Measurements from ENCODE around the gene TET3. TPM values are rescaled to one million over a fixed set of nuclear protein-coding genes. Genes with fewer than 3 reads are reported as not detected.

The TET3 gene
- total and polyA plus RNA-seq, 2 of the 4 experiments (the other 2 are of a cell fraction): 1.6 to 1.8 TPM

DNA sequence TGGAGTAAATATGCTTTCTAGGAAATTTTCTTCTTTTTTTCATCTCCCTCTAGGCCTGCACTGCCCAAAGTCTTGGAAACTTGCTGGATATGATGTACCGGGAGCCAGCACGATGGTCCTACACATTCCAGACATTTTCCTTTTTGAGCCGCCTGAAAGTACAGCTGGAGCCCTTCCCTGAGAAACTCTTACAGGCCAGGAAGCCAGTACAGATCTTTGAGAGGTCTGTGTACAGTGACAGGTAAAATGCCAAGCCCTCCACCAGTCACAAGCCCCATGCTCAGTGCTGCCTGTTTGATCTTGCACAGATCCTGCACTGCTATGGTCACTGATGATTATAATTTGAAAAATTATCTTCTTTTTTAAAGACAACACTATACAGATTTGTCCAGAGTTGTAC lies 38.0 kb upstream of the TET3 start:
- Histone ChIP-seq H3K27me3 (ENCODE audit: control insufficient read depth, insufficient read depth, low read length) (no peaks in the 10 kb centered on the region), H3K23ac (ENCODE audit: low read depth, low read length) (no peak overlapping the region), H3K4ac (ENCODE audit: low read depth, low read length) (no peak overlapping the region), H3K18ac (ENCODE audit: low read depth, low read length) (no peak overlapping the region), H2BK5ac (ENCODE audit: low read depth, low read length, poor library complexity, severe bottlenecking) (no peak overlapping the region), H2BK15ac (ENCODE audit: low read depth, low read length) (no peak overlapping the region), H2BK20ac (ENCODE audit: low read depth, low read length) (no peak overlapping the region), H3K79me1 (ENCODE audit: low read depth in 1 of 2, low read length in 2 of 2) (peaks cover 30 to 61% of the 10 kb centered on the region in 2 experiments), H3K9ac (ENCODE audit: low read depth, low read length) (no peak overlapping the region), H2BK120ac (ENCODE audit: low read depth, low read length) (no peak overlapping the region), H2AK9ac (replicated peaks; ENCODE audit: low read depth, low read length, poor library complexity) (no peak overlapping the region), H3K14ac (replicated peaks; ENCODE audit: low read depth, low read length) (no peak overlapping the region), H3K9me3 (ENCODE audit: control insufficient read depth, insufficient read depth, low read length) (no peaks in the 10 kb centered on the region), H3K4me3 (ENCODE audit: insufficient read depth, low read depth, low read length) (no peak overlapping the region), H3K56ac (ENCODE audit: extremely low read depth, insufficient read depth, low read length) (no peak overlapping the region), H4K91ac (ENCODE audit: insufficient read depth, low read depth, low read length) (no peak overlapping the region), H2AK5ac (ENCODE audit: low read depth, low read length) (no peak overlapping the region), H3K4me1 (ENCODE audit: control insufficient read depth, insufficient read depth, low read length) (no peaks in the 10 kb centered on the region), H4K20me1 (ENCODE audit: insufficient read depth, low read length) (peaks cover 58% of the 10 kb centered on the region), H3K27ac (ENCODE audit: insufficient read depth, low read length) (no peak overlapping the region), H3K4me2 (ENCODE audit: low read depth, low read length) (no peak overlapping the region), H4K5ac (ENCODE audit: low read depth, low read length) (no peak overlapping the region), H2AFZ (replicated peaks; ENCODE audit: low read length, poor library complexity) (no peak overlapping the region), H3K9me1 (ENCODE audit: insufficient read depth, low read length) (peaks cover 11% of the 10 kb centered on the region), H3K36me3 (ENCODE audit: control insufficient read depth, insufficient read depth, low read length) (peaks cover 39% of the 10 kb centered on the region), H4K8ac (ENCODE audit: low read depth in 2 of 2, low read length in 2 of 2) (no peak overlapping the region)
- BruUV-seq (replicated peaks): no TSS peak
- TF ChIP-seq MAFK (IDR thresholded peaks at IDR 0.05; ENCODE audit: low read depth, low read length) (no peak), MAZ (IDR thresholded peaks at IDR 0.05; ENCODE audit: borderline replicate concordance, low read depth, low read length) (no peak), RCOR1 (IDR thresholded peaks at IDR 0.05; ENCODE audit: insufficient replicate concordance, low read length) (no peak), CHD1 (IDR thresholded peaks at IDR 0.05; ENCODE audit: low read depth, low read length) (no peak), RFX5 (IDR thresholded peaks at IDR 0.05; ENCODE audit: low read depth, low read length) (no peak), RAD21 (IDR thresholded peaks at IDR 0.05; ENCODE audit: low read length) (no peak), NFE2L2 (IDR thresholded peaks at IDR 0.05; ENCODE audit: low read depth, low read length) (no peak), CEBPB (IDR thresholded peaks at IDR 0.05; ENCODE audit: low read depth, low read length) (no peak), BHLHE40 (IDR thresholded peaks at IDR 0.05; ENCODE audit: low read depth, low read length) (no peak), POLR2A (IDR thresholded peaks at IDR 0.05; ENCODE audit: low read depth, low read length) (no peak), MXI1 (IDR thresholded peaks at IDR 0.05; ENCODE audit: borderline replicate concordance, low read depth, low read length) (no peak), SMC3 (IDR thresholded peaks at IDR 0.05; ENCODE audit: low read depth, low read length) (no peak)
- TF ChIP-seq, protein P1, sequence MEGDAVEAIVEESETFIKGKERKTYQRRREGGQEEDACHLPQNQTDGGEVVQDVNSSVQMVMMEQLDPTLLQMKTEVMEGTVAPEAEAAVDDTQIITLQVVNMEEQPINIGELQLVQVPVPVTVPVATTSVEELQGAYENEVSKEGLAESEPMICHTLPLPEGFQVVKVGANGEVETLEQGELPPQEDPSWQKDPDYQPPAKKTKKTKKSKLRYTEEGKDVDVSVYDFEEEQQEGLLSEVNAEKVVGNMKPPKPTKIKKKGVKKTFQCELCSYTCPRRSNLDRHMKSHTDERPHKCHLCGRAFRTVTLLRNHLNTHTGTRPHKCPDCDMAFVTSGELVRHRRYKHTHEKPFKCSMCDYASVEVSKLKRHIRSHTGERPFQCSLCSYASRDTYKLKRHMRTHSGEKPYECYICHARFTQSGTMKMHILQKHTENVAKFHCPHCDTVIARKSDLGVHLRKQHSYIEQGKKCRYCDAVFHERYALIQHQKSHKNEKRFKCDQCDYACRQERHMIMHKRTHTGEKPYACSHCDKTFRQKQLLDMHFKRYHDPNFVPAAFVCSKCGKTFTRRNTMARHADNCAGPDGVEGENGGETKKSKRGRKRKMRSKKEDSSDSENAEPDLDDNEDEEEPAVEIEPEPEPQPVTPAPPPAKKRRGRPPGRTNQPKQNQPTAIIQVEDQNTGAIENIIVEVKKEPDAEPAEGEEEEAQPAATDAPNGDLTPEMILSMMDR (conservative IDR thresholded peaks at IDR 0.05; ENCODE audit: low read depth, low read length): no peak
- TF ChIP-seq, protein P2, sequence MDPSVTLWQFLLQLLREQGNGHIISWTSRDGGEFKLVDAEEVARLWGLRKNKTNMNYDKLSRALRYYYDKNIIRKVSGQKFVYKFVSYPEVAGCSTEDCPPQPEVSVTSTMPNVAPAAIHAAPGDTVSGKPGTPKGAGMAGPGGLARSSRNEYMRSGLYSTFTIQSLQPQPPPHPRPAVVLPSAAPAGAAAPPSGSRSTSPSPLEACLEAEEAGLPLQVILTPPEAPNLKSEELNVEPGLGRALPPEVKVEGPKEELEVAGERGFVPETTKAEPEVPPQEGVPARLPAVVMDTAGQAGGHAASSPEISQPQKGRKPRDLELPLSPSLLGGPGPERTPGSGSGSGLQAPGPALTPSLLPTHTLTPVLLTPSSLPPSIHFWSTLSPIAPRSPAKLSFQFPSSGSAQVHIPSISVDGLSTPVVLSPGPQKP (IDR thresholded peaks at IDR 0.05; ENCODE audit: borderline replicate concordance, low read depth, low read length): no peak
- TF ChIP-seq, protein P3, sequence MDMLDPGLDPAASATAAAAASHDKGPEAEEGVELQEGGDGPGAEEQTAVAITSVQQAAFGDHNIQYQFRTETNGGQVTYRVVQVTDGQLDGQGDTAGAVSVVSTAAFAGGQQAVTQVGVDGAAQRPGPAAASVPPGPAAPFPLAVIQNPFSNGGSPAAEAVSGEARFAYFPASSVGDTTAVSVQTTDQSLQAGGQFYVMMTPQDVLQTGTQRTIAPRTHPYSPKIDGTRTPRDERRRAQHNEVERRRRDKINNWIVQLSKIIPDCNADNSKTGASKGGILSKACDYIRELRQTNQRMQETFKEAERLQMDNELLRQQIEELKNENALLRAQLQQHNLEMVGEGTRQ (IDR thresholded peaks at IDR 0.05; ENCODE audit: low read depth, low read length): no peak
- in situ Hi-C loops (cut with MboI; ENCODE audit: low sequenced_read_pairs): no loop called here
- intact Hi-C loops (cut with micrococcal nuclease): no loop called here
- dilution Hi-C loops (cut with HindIII; ENCODE audit: low sequenced_read_pairs, unreplicated experiment): no loop called here
- DNase-seq: no peak
- ATAC-seq (ENCODE audit: low read depth): no peak
- ChIA-PET CTCF (no interaction called here), POLR2A (ENCODE audit: unreplicated experiment) (no interaction called here)
- no CpG with 5 or more reads among the region's 3 CpGs for WGBS, 2 experiments (ENCODE audit: extremely low coverage in 2 of 2, insufficient read length in 1 of 2)
